H9 (cell line): ENCODE results near the gene MORN1. TPM values are rescaled to one million over a fixed set of nuclear protein-coding genes. Genes with fewer than 3 reads are reported as not detected.

Experiments used
- DNase-seq: peaks from one replicate; pipeline ENCODE4 v3.0.0-alpha.2; 2017
- H2AFZ ChIP-seq: one replicate; pipeline ENCODE4 v1.6.1; 2013; ENCODE audit warnings: mild to moderate bottlenecking, low read length, control low read depth, moderate library complexity
- H2AK5ac ChIP-seq: 2 replicates; pipeline ENCODE4 v1.6.1; 2013; ENCODE audit warnings: low read length, control low read depth, mixed read lengths; ENCODE audit not compliant: insufficient read length
- H2BK120ac ChIP-seq: one replicate; pipeline ENCODE4 v1.6.1; 2013; ENCODE audit warnings: low read depth, mild to moderate bottlenecking, low read length, control low read depth, inconsistent platforms; ENCODE audit not compliant: poor library complexity, severe bottlenecking
- H2BK12ac ChIP-seq: 2 replicates; pipeline ENCODE4 v1.6.1; 2013; ENCODE audit warnings: low read length, control low read depth, mixed read lengths, low read depth; ENCODE audit not compliant: insufficient read length
- H2BK15ac ChIP-seq: 2 replicates; pipeline ENCODE4 v1.6.1; 2013; ENCODE audit warnings: low read depth, low read length, control low read depth
- H2BK20ac ChIP-seq: one replicate; pipeline ENCODE4 v1.6.1; 2013; ENCODE audit warnings: low read depth, mild to moderate bottlenecking, low read length, control low read depth, inconsistent platforms; ENCODE audit not compliant: poor library complexity, severe bottlenecking
- H2BK5ac ChIP-seq: 2 replicates; pipeline ENCODE4 v1.6.1; 2013; ENCODE audit warnings: low read length, control low read depth, mixed read lengths; ENCODE audit not compliant: insufficient read length
- H3K14ac ChIP-seq: 2 replicates; pipeline ENCODE4 v1.6.1; 2013; ENCODE audit warnings: low read length, control low read depth; ENCODE audit not compliant: insufficient read depth
- H3K18ac ChIP-seq: 2 replicates; pipeline ENCODE4 v1.6.1; 2013; ENCODE audit warnings: low read depth, mild to moderate bottlenecking, mixed read lengths, low read length, control low read depth; ENCODE audit not compliant: insufficient read length
- H3K23ac ChIP-seq: 2 replicates; pipeline ENCODE4 v1.6.1; 2013; ENCODE audit warnings: low read length, control low read depth, mixed read lengths, low read depth; ENCODE audit not compliant: insufficient read length
- H3K23me2 ChIP-seq: 2 replicates; pipeline ENCODE4 v1.6.1; 2013; ENCODE audit warnings: low read depth, mild to moderate bottlenecking, mixed read lengths, low read length, control low read depth; ENCODE audit not compliant: insufficient read length, poor library complexity, severe bottlenecking
- H3K27ac ChIP-seq: 2 replicates; pipeline ENCODE4 v1.5.1; 2013; ENCODE audit warnings: low read length, control low read depth, mixed read lengths, low read depth; ENCODE audit not compliant: insufficient read length
- H3K27me3 ChIP-seq: 2 replicates; pipeline ENCODE4 v1.6.1; 2013; ENCODE audit warnings: low read length, control low read depth, inconsistent platforms; ENCODE audit not compliant: insufficient read depth
- H3K4ac ChIP-seq: 2 replicates; pipeline ENCODE4 v1.6.1; 2013; ENCODE audit warnings: low read depth, mild to moderate bottlenecking, control low read depth, inconsistent platforms, low read length, moderate library complexity
- H3K4me1 ChIP-seq: 2 replicates; pipeline ENCODE4 v1.6.1; 2013; ENCODE audit warnings: low read length, control low read depth, inconsistent platforms; ENCODE audit not compliant: insufficient read depth
- H3K4me2 ChIP-seq: 2 replicates; pipeline ENCODE4 v1.6.1; 2013; ENCODE audit warnings: low read length, control low read depth, mixed read lengths; ENCODE audit not compliant: insufficient read length, insufficient read depth
- H3K56ac ChIP-seq: 2 replicates; pipeline ENCODE4 v1.6.1; 2013; ENCODE audit warnings: low read depth, mild to moderate bottlenecking, mixed read lengths, low read length, control low read depth; ENCODE audit not compliant: insufficient read length
- H3K79me1 ChIP-seq: 2 replicates; pipeline ENCODE4 v1.6.1; 2013; ENCODE audit warnings: low read depth, mild to moderate bottlenecking, moderate library complexity, low read length, control low read depth, inconsistent platforms; ENCODE audit not compliant: insufficient read depth, poor library complexity, severe bottlenecking
- H3K79me2 ChIP-seq: 2 replicates; pipeline ENCODE4 v1.6.1; 2013; ENCODE audit warnings: low read length, control low read depth, inconsistent platforms; ENCODE audit not compliant: insufficient read depth
- H3K9ac ChIP-seq: 2 replicates; pipeline ENCODE4 v1.6.1; 2013; ENCODE audit warnings: low read length, control low read depth, mixed read lengths; ENCODE audit not compliant: insufficient read length; ENCODE audit errors: extremely low read depth
- H3K9me3 ChIP-seq: one replicate; pipeline ENCODE4 v1.6.1; 2013; ENCODE audit warnings: low read depth, low read length, inconsistent platforms; ENCODE audit not compliant: control insufficient read depth
- H3T11ph ChIP-seq: one replicate; pipeline ENCODE4 v1.6.1; 2013; ENCODE audit warnings: mild to moderate bottlenecking, low read length, control low read depth, inconsistent platforms
- H4K20me1 ChIP-seq: one replicate; pipeline ENCODE4 v1.6.1; 2013; ENCODE audit not compliant: control insufficient read depth, insufficient read length, insufficient read depth
- H4K5ac ChIP-seq: 2 replicates; pipeline ENCODE4 v1.6.1; 2013; ENCODE audit warnings: low read depth, mild to moderate bottlenecking, mixed read lengths, low read length, control low read depth; ENCODE audit not compliant: insufficient read length
- H4K8ac ChIP-seq: replicated peaks from 2 replicates; pipeline ENCODE4 v1.6.1; 2013; ENCODE audit warnings: low read length, control low read depth, mixed read lengths, low read depth; ENCODE audit not compliant: insufficient read length
- H4K91ac ChIP-seq: 2 replicates; pipeline ENCODE4 v1.6.1; 2013; ENCODE audit warnings: low read depth, mild to moderate bottlenecking, moderate library complexity, mixed read lengths, low read length, control low read depth; ENCODE audit not compliant: insufficient read length
- H3K27ac Mint-ChIP-seq, 3 experiments: 2 replicates in 2 of 3; 3 replicates in 1 of 3; pipeline ENCODE4 v1.8.0; 2020 to 2021; ENCODE audit warnings: mixed read lengths in 3 of 3, mild to moderate bottlenecking in 1 of 3, moderate library complexity in 1 of 3
- H3K27me3 Mint-ChIP-seq: 2 replicates; pipeline ENCODE4 v1.8.0; 2021; ENCODE audit warnings: low read depth, mild to moderate bottlenecking, moderate library complexity, mixed read lengths
- H3K36me3 Mint-ChIP-seq, 3 experiments: 2 replicates in 2 of 3; 3 replicates in 1 of 3; pipeline ENCODE4 v1.8.0; 2020 to 2021; ENCODE audit warnings: low read depth in 3 of 3, mixed read lengths in 3 of 3; ENCODE audit not compliant: insufficient read depth in 1 of 3
- H3K4me1 Mint-ChIP-seq, 2 experiments: 2 replicates each; pipeline ENCODE4 v1.8.0; 2020; ENCODE audit warnings: mixed read lengths in 2 of 2
- H3K4me3 Mint-ChIP-seq, 2 experiments: 2 replicates in 1 of 2; 3 replicates in 1 of 2; pipeline ENCODE4 v1.8.0; 2020 to 2021; ENCODE audit warnings: mild to moderate bottlenecking in 2 of 2, mixed read lengths in 2 of 2, moderate library complexity in 1 of 2
- H3K9me3 Mint-ChIP-seq, 2 experiments: 2 replicates in 1 of 2; 3 replicates in 1 of 2; pipeline ENCODE4 v1.8.0; 2020; ENCODE audit warnings: mild to moderate bottlenecking in 2 of 2, mixed read lengths in 2 of 2, moderate library complexity in 1 of 2
- WGBS: extraction: QIAGEN DNeasy Blood & Tissue Kit; methylation state at CpG from one replicate; pipeline ENCODE4 v1.1.7; 2013; ENCODE audit warnings: missing lambda C conversion rate, low lambda C conversion rate, mixed read lengths; ENCODE audit not compliant: insufficient read length; ENCODE audit errors: extremely low coverage; 5-methylcytosine and 5-hydroxymethylcytosine counted together
- total RNA-seq: library from RNA; stranded (reverse); gene quantifications from 2 replicates; pipeline ENCODE4 v1.2.1, GENCODE V29; 2021
- TF ChIP-seq, protein P1 (sequence below): fragments of 200-600 bp; sonication (generic); conservative IDR thresholded peaks from 3 replicates; pipeline ENCODE4 v1.8.0; 2021; ENCODE audit warnings: antibody characterized with exemption, mild to moderate bottlenecking

MORN1 gene
- total RNA-seq, 1 experiment from 2014 or later = 12.7 TPM

DNA sequence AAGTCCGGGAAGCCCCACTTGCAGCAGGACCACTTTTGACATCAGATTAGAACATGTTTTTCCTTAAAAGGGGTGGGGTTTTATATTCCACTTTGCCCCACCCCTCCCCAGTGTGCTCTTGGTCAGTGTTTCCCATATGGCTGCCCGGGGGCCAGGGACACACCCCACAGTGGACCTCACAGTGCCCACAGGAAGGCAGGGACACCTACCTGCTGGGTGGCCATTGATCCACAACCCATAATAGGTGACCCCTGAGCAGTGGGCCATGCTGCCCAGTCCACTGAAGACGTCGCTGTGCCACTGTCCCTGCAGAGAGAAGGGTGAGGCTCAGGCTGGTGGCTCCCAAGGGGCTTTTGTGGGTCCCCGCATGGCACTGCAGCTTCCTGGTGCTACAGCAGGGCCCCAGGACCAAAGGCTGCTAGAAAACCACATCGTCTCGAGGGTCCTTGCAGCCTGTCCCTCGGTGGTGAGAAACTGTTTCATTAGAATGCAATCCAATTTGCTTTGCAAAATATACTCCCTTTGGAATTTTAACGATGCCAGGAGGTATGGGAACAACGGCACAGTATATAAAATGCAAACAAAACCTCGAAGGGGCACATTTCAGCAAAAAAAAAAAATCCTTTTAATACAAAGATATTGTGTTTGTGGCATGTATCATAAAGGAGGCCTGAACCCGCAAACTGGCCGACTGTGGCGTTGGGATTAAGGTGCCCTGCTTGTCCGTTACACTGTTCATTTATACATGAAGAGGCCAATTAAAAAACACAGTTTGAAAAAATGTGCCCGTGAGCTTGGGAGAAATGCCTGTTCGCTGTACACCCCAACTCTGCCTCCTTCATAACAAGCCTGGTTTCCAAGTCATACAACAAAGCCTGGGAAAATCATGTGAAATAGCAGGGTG is 16.9 kb downstream of the MORN1 start:
- Histone ChIP-seq H4K20me1 (no peaks in the 10 kb centered on the region), H2BK5ac (no peak overlapping the region), H3K9ac (no peak overlapping the region), H3K23ac (no peak overlapping the region), H3K4me2 (no peak overlapping the region), H2AK5ac (no peak overlapping the region), H3K4me1 (no peaks in the 10 kb centered on the region), H3K27ac (no peak overlapping the region), H2BK12ac (no peak overlapping the region), H3K79me1 (no peaks in the 10 kb centered on the region), H4K91ac (no peak overlapping the region), H4K8ac (no peak overlapping the region), H3K18ac (no peak overlapping the region), H3T11ph (no peak overlapping the region), H2BK120ac (no peak overlapping the region), H3K23me2 (no peaks in the 10 kb centered on the region), H3K14ac (no peak overlapping the region; the same call in 1 of the 2 replicates), H4K5ac (no peak overlapping the region), H3K4ac (no peak overlapping the region), H3K9me3 (no peaks in the 10 kb centered on the region), H2BK20ac (no peak overlapping the region), H3K79me2 (no peaks in the 10 kb centered on the region), H3K56ac (no peak overlapping the region), H2BK15ac (no peak overlapping the region), H2AFZ (no peak overlapping the region), H3K27me3 (no peaks in the 10 kb centered on the region)
- peaks cover 0 to 7% (median 0%) of the 10 kb centered on the region in 3 experiments; a peak in 5 of 7 replicates for H3K36me3 Mint-ChIP-seq
- no peaks in the 10 kb centered on the region; the same call in none of the 2 replicates for H3K27me3 Mint-ChIP-seq
- TF ChIP-seq, protein P1, sequence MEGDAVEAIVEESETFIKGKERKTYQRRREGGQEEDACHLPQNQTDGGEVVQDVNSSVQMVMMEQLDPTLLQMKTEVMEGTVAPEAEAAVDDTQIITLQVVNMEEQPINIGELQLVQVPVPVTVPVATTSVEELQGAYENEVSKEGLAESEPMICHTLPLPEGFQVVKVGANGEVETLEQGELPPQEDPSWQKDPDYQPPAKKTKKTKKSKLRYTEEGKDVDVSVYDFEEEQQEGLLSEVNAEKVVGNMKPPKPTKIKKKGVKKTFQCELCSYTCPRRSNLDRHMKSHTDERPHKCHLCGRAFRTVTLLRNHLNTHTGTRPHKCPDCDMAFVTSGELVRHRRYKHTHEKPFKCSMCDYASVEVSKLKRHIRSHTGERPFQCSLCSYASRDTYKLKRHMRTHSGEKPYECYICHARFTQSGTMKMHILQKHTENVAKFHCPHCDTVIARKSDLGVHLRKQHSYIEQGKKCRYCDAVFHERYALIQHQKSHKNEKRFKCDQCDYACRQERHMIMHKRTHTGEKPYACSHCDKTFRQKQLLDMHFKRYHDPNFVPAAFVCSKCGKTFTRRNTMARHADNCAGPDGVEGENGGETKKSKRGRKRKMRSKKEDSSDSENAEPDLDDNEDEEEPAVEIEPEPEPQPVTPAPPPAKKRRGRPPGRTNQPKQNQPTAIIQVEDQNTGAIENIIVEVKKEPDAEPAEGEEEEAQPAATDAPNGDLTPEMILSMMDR = no peak
- no CpG with 5 or more reads among the region's 17 CpGs for WGBS
- no peak for DNase-seq
- no peaks in the 10 kb centered on the region for H3K4me1 Mint-ChIP-seq
- no peak overlapping the region for H3K4me3 Mint-ChIP-seq
- H3K27ac Mint-ChIP-seq = no peak overlapping the region
- no peaks in the 10 kb centered on the region; a peak in 1 of 5 replicates for H3K9me3 Mint-ChIP-seq
